Hematopoietic multipotent progenitor cell treated with erythropoietin and hydrocortisone succinate and interleukin-3 and kit ligand, for 15 days (in vitro differentiated cells): Measurements from ENCODE around the gene SERPINE1.
"Not testable (repeated sequence)": the region's sequence is repeated elsewhere in the genome, so short reads cannot be mapped to it uniquely, and the experiment has no call there.

ENCODE experiments used
- DNase-seq: peaks from one replicate; pipeline ENCODE4 v3.0.0-alpha.2; 2015; ENCODE audit warnings: low spot score

Gene SERPINE1

DNA sequence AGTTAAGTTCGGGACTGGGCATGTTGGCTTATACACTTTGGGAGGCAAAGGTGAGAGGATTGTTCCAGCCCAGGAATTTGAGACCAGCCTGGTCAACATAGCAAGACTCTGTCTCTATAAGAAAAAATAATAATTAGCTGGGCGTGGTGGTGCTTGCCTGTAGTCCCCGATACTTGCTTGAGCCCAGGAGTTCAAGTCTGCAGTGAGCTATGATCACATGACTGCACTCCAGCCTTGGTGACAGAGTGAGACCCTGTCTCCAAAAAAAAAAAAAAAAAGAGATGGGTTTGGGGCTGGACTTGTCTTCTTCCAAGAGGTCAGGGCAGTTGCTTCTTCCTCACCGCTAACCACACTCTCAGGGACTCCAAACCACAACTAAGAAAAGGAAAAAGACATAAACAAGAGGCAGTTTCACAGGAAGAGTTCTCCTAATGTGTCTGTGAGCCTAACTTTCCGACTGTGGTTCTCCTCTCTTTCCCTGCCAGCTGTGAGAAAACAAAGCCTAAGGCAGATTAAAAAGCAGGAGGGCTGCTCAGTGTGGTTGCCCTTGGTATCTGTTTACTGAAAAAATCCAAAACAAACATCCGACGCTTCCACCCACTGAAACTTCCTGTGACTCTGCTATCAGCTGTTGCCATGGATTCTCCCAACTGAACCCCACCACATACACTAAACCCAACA is 2.4 kb upstream of the SERPINE1 start:
- DNase-seq = no peak

DNA sequence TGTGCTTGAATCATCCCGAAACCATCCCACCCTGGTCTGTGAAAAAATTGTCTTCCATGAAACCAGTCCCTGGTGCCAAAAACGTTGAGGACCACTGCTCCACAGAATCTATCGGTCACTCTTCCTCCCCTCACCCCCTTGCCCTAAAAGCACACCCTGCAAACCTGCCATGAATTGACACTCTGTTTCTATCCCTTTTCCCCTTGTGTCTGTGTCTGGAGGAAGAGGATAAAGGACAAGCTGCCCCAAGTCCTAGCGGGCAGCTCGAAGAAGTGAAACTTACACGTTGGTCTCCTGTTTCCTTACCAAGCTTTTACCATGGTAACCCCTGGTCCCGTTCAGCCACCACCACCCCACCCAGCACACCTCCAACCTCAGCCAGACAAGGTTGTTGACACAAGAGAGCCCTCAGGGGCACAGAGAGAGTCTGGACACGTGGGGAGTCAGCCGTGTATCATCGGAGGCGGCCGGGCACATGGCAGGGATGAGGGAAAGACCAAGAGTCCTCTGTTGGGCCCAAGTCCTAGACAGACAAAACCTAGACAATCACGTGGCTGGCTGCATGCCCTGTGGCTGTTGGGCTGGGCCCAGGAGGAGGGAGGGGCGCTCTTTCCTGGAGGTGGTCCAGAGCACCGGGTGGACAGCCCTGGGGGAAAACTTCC is 784 bp upstream of the SERPINE1 start:
- no peak for DNase-seq

DNA sequence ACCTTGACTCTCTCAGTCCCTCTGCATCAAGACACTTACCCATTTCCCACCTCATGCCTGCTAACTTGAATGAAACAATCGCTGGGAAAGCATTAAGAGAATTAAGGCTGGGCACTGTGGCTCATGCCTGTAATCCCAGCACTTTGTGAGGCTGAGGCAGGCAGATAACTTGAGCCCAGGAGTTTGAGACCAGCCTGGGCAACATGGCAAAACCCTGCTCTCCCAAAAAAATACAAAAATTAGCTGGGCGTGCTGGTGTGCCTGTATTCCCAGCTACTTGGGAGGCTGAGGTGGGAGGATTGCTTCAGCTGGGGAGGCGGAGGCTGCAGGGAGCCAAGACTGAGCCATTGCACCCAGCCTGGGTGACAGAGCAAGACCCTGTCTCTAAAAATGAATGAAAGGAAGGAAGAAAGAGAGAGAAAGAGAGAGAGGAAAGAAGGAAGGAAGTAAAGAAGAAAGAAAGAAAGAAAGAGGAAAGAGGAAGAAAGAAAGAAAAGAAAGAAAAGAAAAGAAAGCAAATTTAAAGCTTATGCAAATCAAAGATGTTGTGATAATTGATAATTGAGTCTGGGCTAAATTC is 646 bp downstream of the SERPINE1 start:
- no peak for DNase-seq

DNA sequence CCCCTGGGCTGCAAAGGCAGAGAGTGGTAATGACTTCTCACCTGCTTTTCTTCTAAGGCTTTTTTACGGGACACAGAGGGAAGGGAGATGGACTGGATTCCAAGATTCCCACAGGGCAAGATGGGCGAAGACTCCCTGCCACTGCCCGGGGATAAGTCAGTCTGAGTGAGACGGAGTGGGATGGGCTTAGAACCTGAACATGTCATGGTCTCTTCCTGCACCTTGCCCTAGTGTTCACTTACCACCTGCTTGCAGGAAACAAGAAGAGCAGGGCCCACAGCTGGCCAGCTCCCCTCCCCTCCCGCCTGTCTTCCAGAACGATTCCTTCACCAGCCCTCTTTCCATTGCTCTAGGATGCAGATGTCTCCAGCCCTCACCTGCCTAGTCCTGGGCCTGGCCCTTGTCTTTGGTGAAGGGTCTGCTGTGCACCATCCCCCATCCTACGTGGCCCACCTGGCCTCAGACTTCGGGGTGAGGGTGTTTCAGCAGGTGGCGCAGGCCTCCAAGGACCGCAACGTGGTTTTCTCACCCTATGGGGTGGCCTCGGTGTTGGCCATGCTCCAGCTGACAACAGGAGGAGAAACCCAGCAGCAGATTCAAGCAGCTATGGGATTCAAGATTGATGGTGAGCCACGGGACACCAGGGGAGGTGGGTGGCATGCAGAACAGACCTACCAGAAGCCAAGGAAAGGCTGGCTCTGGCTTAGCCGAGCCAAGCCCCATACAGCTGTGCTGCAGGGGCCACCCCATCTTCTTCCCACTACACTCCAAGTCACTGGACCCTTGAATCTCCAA is 1.3 kb downstream of the SERPINE1 start:
- DNase-seq = no peak

DNA sequence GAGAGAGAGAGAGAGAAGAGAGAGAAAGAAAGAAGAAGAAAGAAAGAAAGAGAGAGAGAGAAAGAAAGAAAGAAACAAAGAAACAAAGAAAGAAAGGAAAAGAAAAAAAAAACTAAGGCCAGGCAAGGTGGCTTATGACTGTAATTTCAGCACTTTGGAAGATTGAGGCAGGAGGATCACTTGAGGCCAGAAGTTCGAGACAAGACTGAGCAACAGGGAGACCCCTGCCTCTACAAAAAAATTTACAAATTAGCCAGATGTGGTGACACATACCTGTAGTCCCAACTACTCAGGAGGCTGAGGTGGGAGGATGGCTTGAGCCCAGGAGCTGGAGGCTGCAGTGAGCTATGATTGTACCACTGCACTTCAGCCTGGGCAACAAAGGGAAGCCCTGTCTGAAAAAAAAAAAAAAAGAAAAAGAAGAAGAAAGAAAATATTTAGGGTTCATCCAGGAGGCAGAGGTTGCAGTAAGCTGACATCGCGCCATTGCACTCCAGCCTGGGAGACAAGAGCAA is 2.8 kb downstream of the SERPINE1 start:
- DNase-seq = no peak

DNA sequence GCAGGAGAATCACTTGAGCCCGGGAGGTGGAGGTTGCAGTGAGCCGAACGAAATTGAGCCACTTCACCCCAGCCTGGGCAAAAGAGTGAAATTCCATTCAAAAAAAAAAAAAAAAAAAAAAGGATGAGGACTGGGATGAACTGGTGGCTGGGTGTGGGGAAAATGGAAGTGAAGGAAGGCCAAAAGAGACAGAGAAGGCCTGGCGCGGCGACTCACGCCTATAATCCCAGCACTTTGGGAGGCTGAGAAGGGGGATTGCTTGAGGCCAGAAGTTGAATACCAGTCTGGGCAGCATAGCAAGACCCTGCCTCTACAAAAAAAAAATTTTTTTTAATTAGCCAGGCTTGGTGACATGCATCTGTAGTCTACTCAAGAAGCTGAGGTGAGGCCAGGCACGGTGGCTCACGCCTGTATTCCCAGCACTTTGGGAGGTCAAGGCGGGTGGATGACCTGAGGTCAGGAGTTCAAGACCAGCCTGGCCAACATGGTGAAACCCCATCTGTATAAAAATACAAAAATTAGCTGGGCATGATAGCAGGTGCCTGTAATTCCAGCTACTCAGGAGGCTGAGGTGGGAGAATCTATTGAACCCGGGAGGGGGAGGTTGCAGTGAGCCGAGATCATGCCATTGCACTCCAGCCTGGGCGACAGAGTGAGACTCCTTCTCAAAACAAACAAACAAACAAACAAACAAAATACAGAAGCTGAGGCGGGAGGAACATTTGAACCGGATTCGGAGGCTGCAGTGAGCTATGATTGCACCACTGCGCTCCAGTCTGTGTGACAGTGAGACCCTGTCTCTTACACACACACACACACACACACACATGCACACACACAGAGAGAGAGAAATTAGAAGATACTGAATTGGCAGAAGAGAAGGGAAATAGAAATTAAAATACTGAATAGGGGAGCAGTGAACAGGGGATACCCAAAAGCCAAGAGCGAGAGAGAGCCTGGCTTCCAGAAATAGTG is 6.0 kb downstream of the SERPINE1 start:
- not testable (repeated sequence) for DNase-seq

DNA sequence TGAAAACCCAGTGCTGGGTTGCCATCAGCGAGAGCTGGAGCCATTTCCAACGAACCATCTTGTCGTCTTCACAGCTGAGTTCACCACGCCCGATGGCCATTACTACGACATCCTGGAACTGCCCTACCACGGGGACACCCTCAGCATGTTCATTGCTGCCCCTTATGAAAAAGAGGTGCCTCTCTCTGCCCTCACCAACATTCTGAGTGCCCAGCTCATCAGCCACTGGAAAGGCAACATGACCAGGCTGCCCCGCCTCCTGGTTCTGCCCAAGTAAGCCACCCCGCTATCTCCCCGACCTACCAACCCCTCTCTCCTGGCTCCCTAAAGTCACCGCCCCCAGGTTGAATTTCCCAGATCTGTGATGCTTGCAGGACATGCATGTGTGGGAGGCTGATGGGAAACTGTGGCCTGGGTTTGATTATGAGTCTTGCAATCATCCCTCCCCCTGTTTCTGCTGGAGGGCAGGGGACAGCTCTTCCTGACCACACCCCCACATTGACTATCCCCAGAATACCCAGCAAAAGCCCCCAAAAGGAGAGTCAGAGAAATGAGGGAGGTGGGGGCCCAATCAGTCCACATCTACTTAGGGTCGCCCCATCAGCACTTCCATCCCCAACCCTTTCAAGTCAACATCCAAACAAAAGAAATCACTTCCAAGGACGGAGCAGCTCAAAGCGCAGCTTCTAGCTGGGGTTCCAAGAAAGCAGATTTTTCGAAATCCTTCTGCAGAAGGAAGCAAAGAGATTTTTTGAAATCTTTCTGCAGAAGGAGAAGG is 6.9 kb downstream of the SERPINE1 start:
- no peak for DNase-seq

DNA sequence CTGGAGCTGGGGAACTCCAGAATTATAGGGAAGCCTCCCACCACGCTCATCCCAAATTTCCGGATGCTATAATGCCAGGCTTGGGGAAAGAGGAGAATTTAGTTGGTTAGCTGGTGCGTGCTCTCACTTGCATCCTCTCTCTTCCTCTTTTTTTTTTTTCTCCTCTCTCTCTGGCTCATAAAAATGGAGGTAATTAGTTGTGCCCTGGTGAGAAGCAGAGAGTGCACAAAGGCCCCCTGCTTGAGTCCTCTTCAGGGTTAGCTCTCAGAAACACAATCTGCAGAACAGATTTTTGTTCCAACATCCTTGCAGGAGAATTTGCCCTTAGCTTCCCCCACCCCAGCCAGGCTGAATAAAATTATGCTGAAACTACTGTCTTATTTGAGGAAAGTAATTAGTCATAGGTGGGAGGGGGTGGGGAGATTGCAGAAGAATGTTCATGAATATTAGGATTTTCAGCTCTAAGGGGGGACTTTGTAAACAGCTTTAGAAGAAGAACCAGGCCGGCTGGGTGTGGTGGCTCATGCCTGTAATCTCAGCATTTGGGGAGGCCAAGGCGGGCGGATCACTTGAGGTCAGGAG is 7.6 kb downstream of the SERPINE1 start:
- no peak for DNase-seq

DNA sequence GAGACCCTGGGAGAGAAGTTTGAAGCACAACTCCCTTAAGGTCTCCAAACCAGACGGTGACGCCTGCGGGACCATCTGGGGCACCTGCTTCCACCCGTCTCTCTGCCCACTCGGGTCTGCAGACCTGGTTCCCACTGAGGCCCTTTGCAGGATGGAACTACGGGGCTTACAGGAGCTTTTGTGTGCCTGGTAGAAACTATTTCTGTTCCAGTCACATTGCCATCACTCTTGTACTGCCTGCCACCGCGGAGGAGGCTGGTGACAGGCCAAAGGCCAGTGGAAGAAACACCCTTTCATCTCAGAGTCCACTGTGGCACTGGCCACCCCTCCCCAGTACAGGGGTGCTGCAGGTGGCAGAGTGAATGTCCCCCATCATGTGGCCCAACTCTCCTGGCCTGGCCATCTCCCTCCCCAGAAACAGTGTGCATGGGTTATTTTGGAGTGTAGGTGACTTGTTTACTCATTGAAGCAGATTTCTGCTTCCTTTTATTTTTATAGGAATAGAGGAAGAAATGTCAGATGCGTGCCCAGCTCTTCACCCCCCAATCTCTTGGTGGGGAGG is 10.8 kb downstream of the SERPINE1 start:
- DNase-seq = no peak

DNA sequence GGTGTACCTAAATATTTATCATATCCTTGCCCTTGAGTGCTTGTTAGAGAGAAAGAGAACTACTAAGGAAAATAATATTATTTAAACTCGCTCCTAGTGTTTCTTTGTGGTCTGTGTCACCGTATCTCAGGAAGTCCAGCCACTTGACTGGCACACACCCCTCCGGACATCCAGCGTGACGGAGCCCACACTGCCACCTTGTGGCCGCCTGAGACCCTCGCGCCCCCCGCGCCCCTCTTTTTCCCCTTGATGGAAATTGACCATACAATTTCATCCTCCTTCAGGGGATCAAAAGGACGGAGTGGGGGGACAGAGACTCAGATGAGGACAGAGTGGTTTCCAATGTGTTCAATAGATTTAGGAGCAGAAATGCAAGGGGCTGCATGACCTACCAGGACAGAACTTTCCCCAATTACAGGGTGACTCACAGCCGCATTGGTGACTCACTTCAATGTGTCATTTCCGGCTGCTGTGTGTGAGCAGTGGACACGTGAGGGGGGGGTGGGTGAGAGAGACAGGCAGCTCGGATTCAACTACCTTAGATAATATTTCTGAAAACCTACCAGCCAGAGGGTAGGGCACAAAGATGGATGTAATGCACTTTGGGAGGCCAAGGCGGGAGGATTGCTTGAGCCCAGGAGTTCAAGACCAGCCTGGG is 11.4 kb downstream of the SERPINE1 start:
- peak; percentile 63 for DNase-seq

DNA sequence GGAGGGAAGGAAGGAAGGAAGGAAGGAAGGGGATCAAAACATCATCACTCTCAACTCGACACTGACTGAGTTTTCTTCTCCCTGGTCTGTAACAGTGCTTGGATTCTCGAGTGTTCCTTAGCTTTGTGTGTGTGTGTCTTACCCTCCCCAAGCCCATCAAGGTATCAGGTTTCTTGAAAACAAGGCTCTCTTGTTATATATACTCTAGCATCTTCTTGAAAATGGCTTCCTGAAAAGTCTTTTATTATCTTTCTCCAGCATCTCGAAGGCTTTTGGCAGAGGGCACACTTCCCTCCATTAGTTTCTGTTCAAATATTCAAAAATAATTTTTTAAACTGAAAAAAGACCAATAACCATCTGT is 13.4 kb downstream of the SERPINE1 start:
- no peak for DNase-seq

DNA sequence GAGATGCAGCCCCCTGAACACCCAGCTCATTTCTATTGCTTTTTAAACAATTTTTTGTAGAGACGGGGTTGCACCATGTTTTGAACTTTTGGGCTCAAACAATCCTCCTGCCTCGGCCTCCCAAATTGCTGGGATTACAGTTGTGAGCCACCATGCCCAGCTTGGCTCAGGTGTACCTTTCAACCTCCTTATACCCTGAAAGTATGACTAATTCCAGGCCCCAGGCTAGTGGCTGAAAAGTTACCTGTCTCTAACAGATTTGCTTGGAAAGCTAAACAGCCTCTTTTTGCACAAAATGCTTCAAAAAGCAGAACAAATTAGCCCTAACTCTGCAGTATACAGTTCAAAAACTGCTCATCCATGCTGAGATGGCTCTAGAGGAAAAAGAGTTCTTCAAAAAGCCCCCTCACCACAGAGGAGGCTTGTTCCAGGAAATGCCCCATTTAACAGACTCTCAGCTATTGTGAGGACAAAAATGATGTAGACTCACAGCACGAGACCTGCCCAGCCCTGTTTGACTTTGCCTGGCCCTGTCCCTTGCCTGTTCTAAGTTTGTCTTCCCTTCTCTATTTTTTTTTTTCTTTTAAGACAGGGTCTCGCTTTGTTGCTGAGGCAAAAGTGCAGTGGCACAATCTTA is 14.0 kb downstream of the SERPINE1 start:
- no peak for DNase-seq

DNA sequence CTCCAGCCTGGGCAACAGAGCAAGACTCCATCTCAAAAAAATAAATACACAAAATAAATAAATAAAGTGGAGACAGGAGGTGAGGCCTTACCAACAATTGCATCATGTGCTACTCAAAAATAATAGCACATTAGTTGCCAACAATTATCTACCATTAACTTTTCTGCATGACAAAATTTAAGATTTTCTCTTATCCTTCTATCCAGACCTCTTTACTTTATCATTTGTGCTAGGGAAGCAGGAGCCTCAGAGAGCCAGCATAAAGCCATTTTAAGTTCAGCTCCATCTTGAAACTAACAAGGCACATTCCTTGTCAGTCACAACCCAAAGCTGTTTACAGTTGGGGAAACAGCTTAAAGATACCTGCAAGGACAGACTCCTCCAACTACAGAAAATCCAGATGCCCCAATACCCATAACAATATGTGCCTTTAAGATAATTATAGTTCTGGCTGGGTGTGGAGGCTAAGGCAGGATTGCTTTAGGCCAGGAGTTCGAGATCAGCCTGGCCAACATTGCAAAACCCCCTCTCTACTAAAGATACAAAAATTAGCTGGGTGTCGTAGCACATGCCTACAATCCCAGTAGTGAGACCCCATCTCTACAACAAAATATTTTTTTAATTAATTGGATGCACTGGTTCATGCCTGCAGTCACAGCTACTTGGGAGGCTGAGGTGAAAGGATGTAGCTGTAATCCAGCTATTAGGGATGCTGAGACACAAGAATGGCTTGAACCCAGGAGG is 25.2 kb downstream of the SERPINE1 start:
- no peak for DNase-seq

DNA sequence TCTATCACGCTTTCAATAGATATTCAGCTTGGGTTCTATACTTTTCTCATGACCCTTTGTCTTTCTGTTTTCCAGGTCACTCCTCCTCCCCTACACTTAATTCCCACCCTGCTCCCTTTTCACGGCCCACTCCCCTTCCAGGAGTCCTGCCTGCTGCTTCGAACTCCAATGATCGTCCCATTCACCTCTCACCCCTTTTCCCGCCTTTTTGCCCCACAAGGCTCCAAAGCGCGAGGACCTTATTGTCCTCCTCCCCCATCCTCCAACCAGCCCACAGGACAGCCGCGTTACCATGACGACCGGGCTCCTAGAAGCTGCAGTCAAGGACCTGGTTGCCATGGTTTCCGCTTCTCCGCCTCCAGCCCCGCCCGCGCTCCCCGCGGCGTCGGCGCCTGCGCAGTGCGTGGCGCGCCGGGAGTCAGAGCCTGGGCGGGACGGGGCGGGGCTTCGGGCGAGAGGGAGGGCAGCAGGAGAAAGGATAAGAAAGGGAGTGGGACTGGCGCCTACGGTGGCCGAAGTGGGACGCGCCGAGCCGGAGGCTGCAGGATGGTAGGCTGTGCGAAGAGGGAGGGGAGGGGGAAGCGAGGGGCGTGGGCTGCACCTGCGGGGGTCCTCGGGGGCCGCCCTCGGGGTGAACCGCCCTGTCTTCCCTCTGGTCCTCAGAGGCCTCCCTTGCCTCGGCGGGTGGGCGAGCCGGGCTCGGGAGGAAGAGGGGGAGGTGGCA is 27.2 kb downstream of the SERPINE1 start, which contains the start of gene AP1S1:
Gene AP1S1, plus strand, starts transcription at position 508 of the 724 bp plus-strand sequence. Its CDS starts 39 bp downstream, at position 547.
- DNase-seq = peak; percentile 92

DNA sequence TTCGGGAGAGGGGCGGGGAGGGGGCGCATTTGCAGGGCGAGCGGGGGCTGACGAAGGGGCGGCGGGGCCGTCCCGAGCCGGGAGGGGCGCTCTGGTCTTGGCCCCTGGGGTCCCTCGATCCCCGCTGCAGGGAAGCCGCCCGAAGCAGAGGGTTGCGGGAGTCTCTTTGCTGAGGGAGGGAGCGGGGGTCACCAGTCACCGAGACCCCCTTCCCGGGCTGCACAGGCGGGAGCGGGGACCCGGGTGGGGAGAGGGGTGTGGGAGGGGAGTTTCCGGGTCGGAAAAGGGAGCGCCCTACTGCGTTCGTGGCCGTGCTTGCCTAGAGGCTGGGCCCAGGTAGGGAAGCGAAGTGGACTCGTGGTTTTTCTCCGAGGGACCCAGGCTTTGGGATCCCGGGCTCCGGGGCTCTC is 27.8 kb downstream of the SERPINE1 start:
- DNase-seq = no peak

DNA sequence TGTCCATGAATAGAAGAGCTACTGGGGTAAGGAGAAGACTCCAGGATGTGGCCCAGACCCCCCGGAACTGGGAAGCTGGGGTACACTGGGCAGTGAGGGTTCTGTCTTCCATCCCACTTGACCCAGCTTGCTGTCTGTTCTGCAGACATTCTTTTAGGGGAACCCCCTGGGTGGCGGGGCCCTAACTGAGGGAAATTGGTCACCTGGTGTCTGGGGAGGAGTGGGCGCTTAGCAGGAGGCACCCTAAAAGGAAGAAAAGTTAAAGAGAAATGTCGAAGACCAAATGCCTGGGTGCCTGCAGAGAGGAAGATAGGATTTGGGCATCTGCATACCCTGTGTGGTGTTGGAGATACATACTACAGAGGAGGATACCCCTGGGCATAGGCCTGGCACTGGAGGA is 28.4 kb downstream of the SERPINE1 start:
- DNase-seq = no peak

DNA sequence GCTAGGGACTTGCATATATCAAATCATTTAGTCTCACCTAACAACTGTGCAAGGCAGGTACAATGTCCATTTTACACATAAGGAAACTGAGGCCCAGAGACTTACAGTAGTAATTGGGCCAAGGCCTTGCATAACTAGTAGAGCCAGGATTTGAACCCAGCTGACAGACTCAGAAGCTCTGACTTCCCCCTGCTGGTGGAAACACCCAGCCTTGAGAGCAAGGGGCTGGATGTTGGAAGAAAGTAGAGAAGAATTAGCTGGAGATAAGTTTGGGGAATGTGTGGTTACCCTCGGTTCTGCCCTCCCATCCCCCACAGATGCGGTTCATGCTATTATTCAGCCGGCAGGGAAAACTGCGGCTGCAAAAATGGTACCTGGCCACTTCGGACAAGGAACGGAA is 29.4 kb downstream of the SERPINE1 start:
- no peak for DNase-seq
